VCaP (cell line): Measurements from ENCODE around the gene AIP.

Source experiments
- H3K27ac ChIP-seq: fragments of 450-650 bp; 2 replicates; pipeline ENCODE4 v1.5.1; 2017
- TF ChIP-seq, protein P1 (sequence below): fragments of 450-650 bp; conservative IDR thresholded peaks from 2 replicates; pipeline ENCODE4 v1.5.1; 2017; ENCODE audit warnings: mild to moderate bottlenecking, moderate library complexity

AIP gene

GRCh38 chr11:67514116-67514515, 31.3 kb downstream of the AIP start:
- H3K27ac ChIP-seq, result no peak overlapping the region
- TF ChIP-seq, protein P1, sequence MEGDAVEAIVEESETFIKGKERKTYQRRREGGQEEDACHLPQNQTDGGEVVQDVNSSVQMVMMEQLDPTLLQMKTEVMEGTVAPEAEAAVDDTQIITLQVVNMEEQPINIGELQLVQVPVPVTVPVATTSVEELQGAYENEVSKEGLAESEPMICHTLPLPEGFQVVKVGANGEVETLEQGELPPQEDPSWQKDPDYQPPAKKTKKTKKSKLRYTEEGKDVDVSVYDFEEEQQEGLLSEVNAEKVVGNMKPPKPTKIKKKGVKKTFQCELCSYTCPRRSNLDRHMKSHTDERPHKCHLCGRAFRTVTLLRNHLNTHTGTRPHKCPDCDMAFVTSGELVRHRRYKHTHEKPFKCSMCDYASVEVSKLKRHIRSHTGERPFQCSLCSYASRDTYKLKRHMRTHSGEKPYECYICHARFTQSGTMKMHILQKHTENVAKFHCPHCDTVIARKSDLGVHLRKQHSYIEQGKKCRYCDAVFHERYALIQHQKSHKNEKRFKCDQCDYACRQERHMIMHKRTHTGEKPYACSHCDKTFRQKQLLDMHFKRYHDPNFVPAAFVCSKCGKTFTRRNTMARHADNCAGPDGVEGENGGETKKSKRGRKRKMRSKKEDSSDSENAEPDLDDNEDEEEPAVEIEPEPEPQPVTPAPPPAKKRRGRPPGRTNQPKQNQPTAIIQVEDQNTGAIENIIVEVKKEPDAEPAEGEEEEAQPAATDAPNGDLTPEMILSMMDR, result no peak

GRCh38 chr11:67516806-67517205, 34.0 kb downstream of the AIP start:
- H3K27ac ChIP-seq, result no peak overlapping the region
- TF ChIP-seq, protein P1, result no peak

GRCh38 chr11:67517784-67518552, 35.1 kb downstream of the AIP start:
- TF ChIP-seq, protein P1, result no peak
- no peak overlapping the region for H3K27ac ChIP-seq

DNA sequence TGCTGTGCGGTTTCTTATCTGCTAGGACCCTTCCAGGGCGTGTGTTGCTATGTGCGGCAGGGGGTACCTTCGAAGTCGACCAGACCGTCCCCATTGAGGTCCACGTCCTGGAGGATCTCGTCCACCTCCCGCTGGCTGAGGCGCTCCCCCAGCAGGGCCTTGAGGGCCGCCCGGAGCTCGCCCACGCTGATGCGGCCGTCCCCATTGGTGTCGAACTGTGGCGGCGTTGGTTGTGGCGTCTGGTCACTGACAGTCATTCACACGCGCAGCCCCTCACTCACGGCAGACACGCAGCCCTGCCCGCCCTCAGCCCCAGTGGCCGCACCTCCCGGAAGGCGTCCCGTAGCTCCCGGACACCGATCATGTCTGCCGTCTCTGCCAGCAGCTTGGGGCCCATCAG, 36.9 kb downstream of the AIP start:
- no peak overlapping the region for H3K27ac ChIP-seq
- TF ChIP-seq, protein P1, result no peak

- no peak overlapping the region for H3K27ac ChIP-seq
- TF ChIP-seq, protein P1, result no peak
Observed at GRCh38 chr11:67520856-67521824, 38.3 kb downstream of the AIP start.

DNA sequence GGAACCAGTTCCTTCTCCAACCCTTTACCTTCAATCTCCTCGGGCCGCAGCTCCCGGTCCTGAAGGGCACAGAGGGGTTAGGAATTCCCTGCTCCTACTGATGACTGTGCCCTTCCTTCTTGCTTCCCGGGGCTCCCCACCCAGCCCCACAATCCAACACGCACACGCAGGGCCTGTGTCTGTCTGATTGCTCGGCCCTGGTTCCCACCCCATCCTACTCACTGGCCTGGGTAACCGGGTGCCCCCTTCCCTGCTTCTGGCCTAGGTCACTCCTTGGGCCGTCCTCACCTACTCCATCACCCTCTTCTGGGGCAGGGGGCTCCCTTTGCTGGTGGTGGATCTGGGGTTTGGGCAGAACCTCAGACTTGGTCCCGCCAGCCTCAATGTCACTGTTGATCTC, 39.1 kb downstream of the AIP start:
- TF ChIP-seq, protein P1, result no peak
- H3K27ac ChIP-seq, result no peak overlapping the region

DNA sequence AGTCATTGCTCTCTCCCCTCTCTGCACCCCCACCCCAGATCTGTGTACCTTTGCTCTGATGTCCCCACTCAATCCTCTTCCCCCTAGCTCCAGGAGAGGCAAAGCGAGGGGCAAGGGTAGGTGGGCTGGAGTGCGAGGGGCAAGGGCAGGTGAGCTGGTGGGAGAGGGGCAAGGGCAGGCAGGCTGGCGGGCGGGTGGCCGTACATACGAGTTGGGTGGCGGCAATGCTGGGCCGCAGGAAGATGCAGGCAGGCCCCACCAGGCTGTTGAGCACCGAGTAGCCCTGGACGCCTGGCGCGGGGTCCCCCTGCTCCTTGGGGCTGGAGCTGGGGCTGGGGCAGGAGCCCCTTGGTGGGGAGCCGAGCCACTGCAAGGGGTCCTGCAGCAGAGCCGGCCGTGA, 39.5 kb downstream of the AIP start:
- TF ChIP-seq, protein P1, result no peak
- H3K27ac ChIP-seq, result no peak overlapping the region
